AG04449 (cell line): Measurements from ENCODE around the gene DYNLT1.
"Not testable (repeated sequence)": the region's sequence is repeated elsewhere in the genome, so short reads cannot be mapped to it uniquely, and the experiment has no call there.

Experiments used
- CTCF ChIA-PET: fragments of 350-600 bp; formaldehyde crosslinking; extraction: SDS; loops from one replicate; lab custom pipeline; 2021; ENCODE audit warnings: antibody characterized with exemption; lab: Yijun Ruan, JAX
- POLR2A ChIA-PET: fragments of 400-600, 350-600 bp; formaldehyde crosslinking; extraction: SDS; loops from one replicate; lab custom pipeline; 2020; ENCODE audit warnings: antibody characterized with exemption, inconsistent platforms; lab: Yijun Ruan, JAX
- DNase-seq: peaks from one replicate; pipeline ENCODE4 v3.0.0-alpha.2; 2010; ENCODE audit warnings: low read depth, low spot score
- H3K4me3 ChIP-seq: 2 replicates; pipeline ENCODE4 v1.5.1; 2011; ENCODE audit warnings: low read depth, mild to moderate bottlenecking, control low read depth, low read length
- TF ChIP-seq, protein P1 (sequence below): IDR thresholded peaks from one replicate; pipeline ENCODE4 v1.5.1; 2011; ENCODE audit warnings: mild to moderate bottlenecking, moderate library complexity, low read length, control low read depth, inconsistent platforms; ENCODE audit not compliant: insufficient read depth; ENCODE audit errors: missing control alignments

Gene DYNLT1

DNA sequence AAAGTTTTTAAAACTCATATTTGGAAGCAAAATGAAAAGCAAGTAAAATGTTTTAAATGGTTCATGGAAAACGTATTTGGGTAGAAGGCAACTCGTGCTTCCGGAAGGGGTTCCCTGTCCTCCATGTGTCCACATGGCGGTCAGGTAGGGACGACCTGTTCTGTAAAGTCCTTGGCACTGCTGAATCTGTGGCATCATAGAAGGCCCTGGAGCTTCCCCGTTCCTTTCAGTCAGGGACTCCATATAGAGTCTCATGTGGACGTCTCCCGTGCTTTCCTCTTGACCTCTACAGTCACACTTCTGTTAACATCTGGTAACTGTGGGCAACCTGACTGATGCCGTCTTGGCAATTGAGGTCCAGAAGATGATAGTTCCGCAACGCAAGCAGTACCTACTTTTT lies 11.4 kb downstream of the DYNLT1 start:
- ChIA-PET CTCF (interaction anchor here (0.5 to 1.6 kb wide), 4 partner anchors 10 to 145 kb away, joined by 3 to 8 read pairs (median 4); no protein-coding TSS in a partner anchor), POLR2A (no interaction called here)
- H3K4me3 ChIP-seq: no peak overlapping the region
- TF ChIP-seq, protein P1, sequence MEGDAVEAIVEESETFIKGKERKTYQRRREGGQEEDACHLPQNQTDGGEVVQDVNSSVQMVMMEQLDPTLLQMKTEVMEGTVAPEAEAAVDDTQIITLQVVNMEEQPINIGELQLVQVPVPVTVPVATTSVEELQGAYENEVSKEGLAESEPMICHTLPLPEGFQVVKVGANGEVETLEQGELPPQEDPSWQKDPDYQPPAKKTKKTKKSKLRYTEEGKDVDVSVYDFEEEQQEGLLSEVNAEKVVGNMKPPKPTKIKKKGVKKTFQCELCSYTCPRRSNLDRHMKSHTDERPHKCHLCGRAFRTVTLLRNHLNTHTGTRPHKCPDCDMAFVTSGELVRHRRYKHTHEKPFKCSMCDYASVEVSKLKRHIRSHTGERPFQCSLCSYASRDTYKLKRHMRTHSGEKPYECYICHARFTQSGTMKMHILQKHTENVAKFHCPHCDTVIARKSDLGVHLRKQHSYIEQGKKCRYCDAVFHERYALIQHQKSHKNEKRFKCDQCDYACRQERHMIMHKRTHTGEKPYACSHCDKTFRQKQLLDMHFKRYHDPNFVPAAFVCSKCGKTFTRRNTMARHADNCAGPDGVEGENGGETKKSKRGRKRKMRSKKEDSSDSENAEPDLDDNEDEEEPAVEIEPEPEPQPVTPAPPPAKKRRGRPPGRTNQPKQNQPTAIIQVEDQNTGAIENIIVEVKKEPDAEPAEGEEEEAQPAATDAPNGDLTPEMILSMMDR: no peak
- no peak for DNase-seq

DNA sequence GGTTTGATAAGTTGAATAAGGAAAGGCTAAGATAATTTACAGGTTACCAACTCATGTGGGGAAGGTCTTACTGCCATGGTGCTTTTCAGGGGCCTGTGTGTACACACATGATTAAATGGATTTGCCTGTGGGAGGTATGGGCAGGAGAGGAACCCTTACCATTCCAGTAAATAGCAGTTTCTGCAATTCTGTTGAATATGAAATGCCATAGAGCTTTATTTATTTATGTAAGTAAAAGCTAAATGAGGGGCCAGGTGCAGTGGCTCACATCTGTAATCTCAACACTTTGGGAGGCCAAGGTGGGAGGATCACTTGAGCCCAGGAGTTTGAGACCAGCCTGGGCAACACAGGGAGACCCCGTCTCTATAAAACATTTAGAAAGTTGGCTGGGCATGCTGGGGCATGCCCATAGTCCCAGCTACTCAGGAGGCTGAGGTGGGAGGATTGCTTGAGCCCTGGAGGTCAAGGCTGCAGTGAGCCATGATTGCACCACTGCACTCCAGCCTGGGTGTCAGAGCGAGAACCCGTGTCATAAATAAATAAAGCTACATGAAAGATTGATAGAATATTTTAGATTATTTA lies 11.9 kb downstream of the DYNLT1 start:
- POLR2A ChIA-PET, H3K4me3 ChIP-seq, DNase-seq: not testable (repeated sequence)
- CTCF ChIA-PET: interaction anchor here (0.5 to 1.6 kb wide), 4 partner anchors 10 to 144 kb away, joined by 3 to 8 read pairs (median 4); no protein-coding TSS in a partner anchor

DNA sequence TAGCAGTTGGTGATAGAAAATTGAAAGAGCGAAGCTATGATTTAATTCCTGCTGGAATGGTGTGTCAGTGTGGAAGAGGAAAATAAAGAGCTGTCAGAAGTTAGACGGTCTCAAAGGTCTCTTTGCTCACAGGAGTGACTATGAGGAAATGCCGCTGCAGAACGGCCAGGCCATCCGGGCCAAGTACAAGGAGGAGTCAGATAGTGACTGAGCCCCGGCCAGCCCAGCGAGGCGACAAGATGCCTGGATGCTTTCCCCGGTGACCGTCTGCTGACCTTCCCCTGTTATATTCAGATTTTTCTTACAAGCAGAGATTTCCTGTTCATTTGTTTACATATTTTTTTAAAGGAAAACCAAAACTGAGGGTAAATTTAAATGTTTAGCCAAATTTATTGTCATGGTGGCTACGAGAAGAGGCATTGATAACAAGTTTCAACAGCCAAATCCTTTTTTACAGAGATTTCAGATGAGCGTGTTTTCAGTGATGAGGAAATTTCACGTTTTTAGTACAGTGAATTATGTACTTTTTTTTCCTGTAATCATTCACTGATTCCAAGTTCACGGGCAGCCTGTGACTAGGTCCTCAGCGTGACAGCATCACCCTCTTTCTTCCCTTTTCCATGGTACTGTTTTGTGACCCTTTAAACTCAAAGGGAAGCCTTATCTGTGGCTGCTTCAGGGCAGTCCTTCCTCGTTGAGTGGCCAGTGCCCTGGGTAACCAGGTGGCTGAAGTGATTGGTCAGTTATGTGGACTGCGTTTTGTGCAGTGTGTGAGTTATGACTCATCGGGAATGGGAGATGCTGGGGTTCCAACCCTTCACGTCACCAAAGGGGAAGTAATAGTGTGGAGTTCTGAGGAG lies 12.6 kb downstream of the DYNLT1 start:
- CTCF ChIA-PET: interaction anchor here (1.2 to 2.1 kb wide), 3 partner anchors 9 to 59 kb away, joined by 5 to 8 read pairs (median 8); no protein-coding TSS in a partner anchor
- POLR2A ChIA-PET: interaction anchor here (0.6 kb wide), 1 partner anchor 1018 kb away, joined by 3 read pairs; no protein-coding TSS in a partner anchor
- no peak for DNase-seq
- TF ChIP-seq, protein P1: no peak
- H3K4me3 ChIP-seq: no peak overlapping the region

DNA sequence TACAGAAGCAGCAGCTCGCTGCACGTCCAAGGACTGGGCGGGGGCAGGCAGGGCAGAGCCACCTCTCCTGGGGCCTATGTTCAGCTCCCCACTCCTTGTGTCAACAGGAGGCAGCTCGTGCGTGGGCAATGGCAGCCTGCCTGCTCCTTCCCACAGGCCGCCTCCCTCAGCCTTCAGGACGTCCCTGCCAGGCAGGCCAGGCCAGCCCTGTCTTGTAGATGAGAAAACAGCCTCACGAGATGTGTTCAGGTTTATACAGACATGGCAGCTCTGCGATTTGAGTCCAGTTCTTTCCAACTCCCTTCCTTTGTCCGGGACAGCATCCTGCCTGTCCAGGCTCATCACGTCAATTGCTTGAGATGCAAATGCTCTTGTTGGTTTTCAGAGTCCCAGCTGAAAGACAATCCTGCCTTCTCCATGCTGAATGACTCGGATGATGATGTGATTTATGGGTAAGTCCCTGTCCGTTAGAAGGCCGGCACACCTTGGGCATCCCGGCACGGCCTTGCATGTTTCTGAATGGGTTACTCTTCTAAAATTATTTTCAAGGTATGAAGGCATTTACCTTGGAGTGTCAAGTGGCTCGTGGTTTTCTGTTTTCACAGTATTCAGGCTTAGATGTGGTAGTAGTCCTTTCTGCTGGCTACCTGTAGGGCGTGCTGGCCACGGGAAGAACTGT lies 13.5 kb downstream of the DYNLT1 start:
- ChIA-PET CTCF (interaction anchor here (1.5 to 2.1 kb wide), 3 partner anchors 18 to 60 kb away, joined by 3 to 8 read pairs (median 4); no protein-coding TSS in a partner anchor), POLR2A (no interaction called here)
- no peak overlapping the region for H3K4me3 ChIP-seq
- TF ChIP-seq, protein P1: no peak
- no peak for DNase-seq

DNA sequence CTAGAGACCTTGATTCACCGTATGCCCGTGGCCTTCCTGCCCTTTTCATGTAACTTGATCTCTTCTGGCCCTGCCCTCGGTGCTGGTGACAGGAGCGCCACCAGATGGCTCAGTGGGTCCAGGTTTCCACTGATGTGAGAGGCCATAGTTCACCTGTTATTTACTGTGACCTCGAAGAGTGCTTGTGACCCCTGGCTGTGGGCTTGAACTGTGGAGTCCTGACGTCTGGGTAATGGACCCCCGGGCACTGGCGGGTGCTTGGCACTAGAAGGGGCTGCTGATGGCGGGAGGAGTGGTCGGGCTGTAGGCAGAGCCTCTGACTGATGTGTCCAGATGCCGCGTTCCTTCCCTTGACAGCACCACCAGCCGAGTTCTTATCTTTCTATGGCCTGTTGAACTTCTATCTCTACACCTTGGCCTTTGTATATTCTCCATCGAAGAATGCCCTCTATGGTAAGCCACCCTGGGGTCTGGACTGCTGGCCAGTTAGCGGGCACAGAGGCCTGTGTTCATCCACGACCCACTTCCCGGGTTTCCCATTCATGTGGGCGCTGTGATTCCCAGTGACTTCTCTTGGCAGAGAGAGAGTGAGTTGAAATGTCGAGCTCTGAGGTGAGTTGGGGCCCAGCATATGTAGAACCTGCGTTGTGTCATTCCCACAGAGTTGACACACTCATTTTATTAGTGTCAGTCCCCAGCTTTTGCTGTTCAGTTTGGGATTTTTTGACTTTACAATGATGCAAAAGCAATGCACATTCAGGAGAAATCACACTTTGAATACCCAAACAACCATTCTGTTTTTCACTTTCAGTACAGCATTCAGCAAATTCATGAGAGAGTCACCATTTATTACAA lies 14.9 kb downstream of the DYNLT1 start:
- TF ChIP-seq, protein P1: no peak
- CTCF ChIA-PET: interaction anchor here (0.7 to 2.1 kb wide), 8 partner anchors 19 to 424 kb away, joined by 3 to 8 read pairs (median 4); no protein-coding TSS in a partner anchor
- POLR2A ChIA-PET: no interaction called here
- H3K4me3 ChIP-seq: no peak overlapping the region
- DNase-seq: no peak

DNA sequence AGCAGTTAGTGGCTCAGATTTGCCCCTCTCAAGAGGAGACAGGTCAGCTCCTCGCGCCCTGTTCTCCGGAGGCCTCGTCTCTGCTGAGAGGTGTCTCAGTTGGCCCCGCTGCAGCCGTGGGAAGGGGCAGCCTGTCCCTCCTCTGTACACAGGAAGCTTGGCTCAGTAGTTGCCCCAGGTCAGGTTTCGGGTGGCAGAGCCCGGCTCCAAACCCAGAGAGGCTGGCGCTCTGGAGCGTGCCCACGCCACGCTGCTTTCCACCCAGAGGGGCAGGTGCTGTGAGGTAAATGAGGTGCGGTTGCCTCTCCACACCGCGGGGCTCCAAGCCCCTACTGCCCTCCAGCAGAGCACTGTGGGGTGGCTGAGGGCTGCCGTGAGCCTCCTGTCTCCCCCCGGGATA lies 16.0 kb downstream of the DYNLT1 start:
- H3K4me3 ChIP-seq: no peak overlapping the region
- DNase-seq: no peak
- CTCF ChIA-PET: interaction anchor here (1.0 to 1.7 kb wide), 5 partner anchors 24 to 414 kb away, joined by 3 to 8 read pairs (median 5); no protein-coding TSS in a partner anchor
- TF ChIP-seq, protein P1: no peak
- POLR2A ChIA-PET: interaction anchor here (0.6 kb wide), 1 partner anchor 9 kb away, joined by 3 read pairs; no protein-coding TSS in a partner anchor
